ENCODE results near the gene SOX9. TPM values are rescaled to one million over a fixed set of nuclear protein-coding genes. Genes with fewer than 3 reads are reported as not detected.
"Not testable (repeated sequence)": the region's sequence is repeated elsewhere in the genome, so short reads cannot be mapped to it uniquely, and the experiment has no call there.

SOX9 gene
- total RNA-seq, 1 experiment from 2014 or later, result 21.5 TPM

GRCh38 chr17:72125742-72126141 is 4.9 kb downstream of the SOX9 start:
- no peak for DNase-seq (ENCODE audit: low spot score)

GRCh38 chr17:72126575-72127486 is 6.0 kb downstream of the SOX9 start:
- peak; percentile 91 for DNase-seq (ENCODE audit: low spot score)

GRCh38 chr17:72128039-72128438 is 7.2 kb downstream of the SOX9 start:
- DNase-seq (ENCODE audit: low spot score), result no peak

- peak; percentile 45 for DNase-seq (ENCODE audit: low spot score)
Measured at GRCh38 chr17:72134608-72135394, 14.0 kb downstream of the SOX9 start.

GRCh38 chr17:72135546-72136325 is 14.9 kb downstream of the SOX9 start:
- DNase-seq (ENCODE audit: low spot score), result no peak

- DNase-seq (ENCODE audit: low spot score), result peak; percentile 59
Measured at GRCh38 chr17:72136692-72137091, 15.9 kb downstream of the SOX9 start.

- DNase-seq (ENCODE audit: low spot score), result no peak
Measured at GRCh38 chr17:72137161-72137560, 16.3 kb downstream of the SOX9 start.

- no peak for DNase-seq (ENCODE audit: low spot score)
Measured at GRCh38 chr17:72139212-72139611, 18.4 kb downstream of the SOX9 start.

- DNase-seq (ENCODE audit: low spot score), result no peak
Measured at GRCh38 chr17:72141336-72141735, 20.5 kb downstream of the SOX9 start.

GRCh38 chr17:72142097-72142496 is 21.3 kb downstream of the SOX9 start:
- DNase-seq (ENCODE audit: low spot score), result not testable (repeated sequence)

- DNase-seq (ENCODE audit: low spot score), result no peak
Measured at GRCh38 chr17:72142614-72143013, 21.8 kb downstream of the SOX9 start.

GRCh38 chr17:72143245-72143644 is 22.4 kb downstream of the SOX9 start:
- DNase-seq (ENCODE audit: low spot score), result no peak

- no peak for DNase-seq (ENCODE audit: low spot score)
Measured at GRCh38 chr17:72144101-72144500, 23.3 kb downstream of the SOX9 start.

- no peak for DNase-seq (ENCODE audit: low spot score)
Measured at GRCh38 chr17:72145562-72145961, 24.7 kb downstream of the SOX9 start.

GRCh38 chr17:72145962-72146361 is 25.1 kb downstream of the SOX9 start:
- DNase-seq (ENCODE audit: low spot score), result peak; percentile 35

- no peak for DNase-seq (ENCODE audit: low spot score)
Measured at GRCh38 chr17:72146371-72146770, 25.6 kb downstream of the SOX9 start.

GRCh38 chr17:72150632-72151460 is 30.0 kb downstream of the SOX9 start:
- DNase-seq (ENCODE audit: low spot score), result peak; percentile 56

- peak; percentile 99 for DNase-seq (ENCODE audit: low spot score)
Measured at GRCh38 chr17:72151565-72152386, 31.0 kb downstream of the SOX9 start.

GRCh38 chr17:72152387-72152929 is 31.6 kb downstream of the SOX9 start:
- DNase-seq (ENCODE audit: low spot score), result peak; percentile 26

Data from A172 (cell line).